GM12892 (cell line): Measurements from ENCODE around the gene CD84.
A peak's percentile ranks its signal among the peaks of the same experiment; 100 is the strongest.

Experiments used
- POLR2A ChIP-seq: IDR thresholded peaks from 2 replicates; pipeline ENCODE4 v1.6.1; 2011; ENCODE audit warnings: low read depth, low read length, control low read depth
- POLR2AphosphoS5 ChIP-seq: IDR thresholded peaks from 2 replicates; pipeline ENCODE4 v1.6.1; 2011; ENCODE audit warnings: low read depth, low read length, control low read depth

DNA sequence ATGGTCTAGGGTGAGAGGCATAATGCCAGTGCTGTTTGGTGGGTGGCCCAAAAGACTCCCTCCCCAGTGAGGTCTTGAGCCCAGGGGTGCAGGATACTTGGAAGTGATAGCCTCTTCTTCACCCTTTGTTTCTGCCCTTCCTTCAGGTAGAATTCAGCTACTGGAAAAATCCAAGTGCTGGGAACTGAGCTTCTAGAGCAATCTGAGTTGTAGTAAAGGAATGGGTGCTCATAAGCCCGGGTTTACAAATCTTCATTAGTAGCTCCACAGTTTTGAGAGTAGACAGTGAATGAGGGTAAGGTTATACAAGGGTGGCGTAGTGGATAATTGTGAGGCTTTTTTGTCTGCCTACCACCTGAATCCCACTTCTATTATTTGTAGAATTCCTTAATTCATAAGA lies 29.2 kb upstream of the CD84 start:
- TF ChIP-seq POLR2A: no peak
- peak; percentile 71 for TF ChIP-seq POLR2AphosphoS5
